OCI-LY7 (cell line): ENCODE measurements around the gene DDX10. TPM values are rescaled to one million over a fixed set of nuclear protein-coding genes. Genes with fewer than 3 reads are reported as not detected.

Experiments
- BruUV-seq: library from RNA; stranded (reverse); fragments of 400-500 nt; replicated peaks from 2 replicates; lab custom pipeline; 2021; lab: Mats Ljungman, UMichigan
- CTCF ChIA-PET: fragments of 300-600 bp; sonication (Branson Sonifier 250); formaldehyde crosslinking; loops from one replicate; lab custom pipeline; 2022; ENCODE audit warnings: antibody characterized with exemption; ENCODE audit not compliant: unreplicated experiment; lab: Charles Lee
- POLR2A ChIA-PET: fragments of 300-600 bp; sonication (Branson Sonifier 250); formaldehyde crosslinking; loops from one replicate; lab custom pipeline; 2022; ENCODE audit warnings: antibody characterized with exemption; lab: Charles Lee
- DNase-seq: peaks from one replicate; pipeline ENCODE4 v3.0.0-alpha.2; 2015; ENCODE audit warnings: low spot score
- H2AFZ ChIP-seq: fragments of 200-600 bp; sonication (generic), shearing (Covaris generic); 2 replicates; pipeline ENCODE4 v1.6.1; 2014; ENCODE audit warnings: mild to moderate bottlenecking, antibody characterized with exemption, low read length, moderate library complexity
- H3K27ac ChIP-seq: fragments of 200-600 bp; sonication (generic); 2 replicates; pipeline ENCODE4 v1.5.1; 2014; ENCODE audit warnings: mixed run types, low read depth, mild to moderate bottlenecking, moderate library complexity, low read length, inconsistent platforms; ENCODE audit not compliant: poor library complexity, severe bottlenecking
- H3K36me3 ChIP-seq: fragments of 200-600 bp; sonication (generic); 2 replicates; pipeline ENCODE4 v1.6.1; 2014; ENCODE audit warnings: mild to moderate bottlenecking, antibody characterized with exemption, low read length, moderate library complexity, mixed read lengths; ENCODE audit not compliant: insufficient read depth
- H3K4me1 ChIP-seq: fragments of 200-600 bp; sonication (generic); 2 replicates; pipeline ENCODE4 v1.5.1; 2014; ENCODE audit warnings: mild to moderate bottlenecking, low read length; ENCODE audit not compliant: insufficient read depth, poor library complexity, severe bottlenecking
- H3K4me2 ChIP-seq: fragments of 200-600 bp; sonication (generic); 2 replicates; pipeline ENCODE4 v1.6.1; 2014; ENCODE audit warnings: mild to moderate bottlenecking, low read length
- H3K4me3 ChIP-seq: fragments of 200-600 bp; sonication (generic); 2 replicates; pipeline ENCODE4 v1.5.1; 2014; ENCODE audit warnings: mild to moderate bottlenecking, low read depth, low read length; ENCODE audit not compliant: poor library complexity, severe bottlenecking
- H3K79me2 ChIP-seq: fragments of 200-600 bp; sonication (generic); 2 replicates; pipeline ENCODE4 v1.6.1; 2016; ENCODE audit warnings: low read depth, mild to moderate bottlenecking, low read length, moderate library complexity, mixed read lengths; ENCODE audit not compliant: insufficient read depth
- H3K9me2 ChIP-seq: fragments of 200-600 bp; sonication (generic); 2 replicates; pipeline ENCODE4 v1.6.1; 2016; ENCODE audit warnings: mild to moderate bottlenecking, low read length, mixed read lengths; ENCODE audit not compliant: insufficient read depth
- H3K9me3 ChIP-seq: fragments of 200-600 bp; sonication (generic); 2 replicates; pipeline ENCODE4 v1.6.1; 2014; ENCODE audit warnings: mild to moderate bottlenecking, mixed run types, low read length, mixed read lengths
- H4K20me1 ChIP-seq: fragments of 200-600 bp; sonication (generic); 2 replicates; pipeline ENCODE4 v1.6.1; 2014; ENCODE audit warnings: mild to moderate bottlenecking, antibody characterized with exemption, low read length, moderate library complexity, mixed read lengths; ENCODE audit not compliant: insufficient read depth
- EZH2phosphoT487 ChIP-seq: fragments of 200-600 bp; sonication (generic); IDR thresholded peaks from 2 replicates; pipeline ENCODE4 v1.6.1; 2018; ENCODE audit warnings: low read depth, borderline replicate concordance, mild to moderate bottlenecking, mixed run types, antibody characterized with exemption, low read length, moderate library complexity, mixed read lengths
- intact Hi-C: fragments of 100-400 bp; cut with micrococcal nuclease; formaldehyde crosslinking; loops from one replicate; pipeline ENCODE4 v1.10.0; 2022; ENCODE audit not compliant: unreplicated experiment
- total RNA-seq, 2 experiments: library from RNA; depleted of rRNA in 1 of 2; stranded (reverse); fragments of >200 nt in 1 of 2; shearing (Covaris generic) in 1 of 2; gene quantifications; 2 replicates each; pipeline ENCODE4 v1.2.3, GENCODE V29; 2014 to 2022
- TF ChIP-seq, protein P1 (sequence below): fragments of 200-600 bp; sonication (generic); conservative IDR thresholded peaks from 2 replicates; pipeline ENCODE4 v1.5.1; 2014; ENCODE audit warnings: mild to moderate bottlenecking, antibody characterized with exemption, low read length, moderate library complexity, mixed read lengths

The DDX10 gene
- total RNA-seq, 2 experiments from 2014 or later: 46.5 to 48.7 TPM

DNA sequence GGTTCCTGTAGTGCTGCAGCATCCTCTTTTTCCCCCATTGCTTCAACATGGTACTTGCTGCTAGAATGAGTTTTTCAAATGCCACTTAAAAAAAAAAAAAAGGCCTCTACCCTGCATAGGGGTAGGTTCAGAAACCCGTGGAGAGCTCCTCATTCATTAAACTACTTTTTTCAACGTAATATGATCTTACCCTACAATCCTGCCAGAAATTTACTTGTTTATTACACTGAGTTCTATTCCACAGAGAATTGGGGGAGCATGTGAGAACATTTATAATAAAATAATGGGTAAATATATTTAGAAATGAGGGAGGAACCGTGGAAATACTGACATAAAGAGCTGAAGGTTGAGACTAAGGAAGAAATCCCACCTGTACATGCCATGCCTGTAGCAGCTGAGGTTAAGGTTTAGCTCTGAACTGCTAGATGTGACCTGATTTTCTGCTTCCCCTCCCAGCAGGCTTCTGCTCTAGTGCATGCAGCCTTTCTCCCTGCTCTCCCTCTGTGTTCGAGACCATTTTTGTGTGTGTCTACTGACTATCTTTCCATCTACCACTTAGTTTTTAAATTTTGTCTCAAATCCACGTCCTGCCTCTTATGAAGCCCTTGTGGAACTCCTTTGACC is 225.7 kb downstream of the DDX10 start:
- H2AFZ ChIP-seq: no peak overlapping the region
- H3K27ac ChIP-seq: no peak overlapping the region
- DNase-seq: no peak
- no peak overlapping the region for H3K4me3 ChIP-seq
- H3K9me2 ChIP-seq: no peaks in the 10 kb centered on the region
- H3K4me2 ChIP-seq: no peak overlapping the region
- no peaks in the 10 kb centered on the region for H3K79me2 ChIP-seq
- ChIA-PET POLR2A (interaction anchor here (0.5 to 0.7 kb wide), 3 partner anchors 27 to 1087 kb away, joined by 3 to 4 read pairs (median 3); no protein-coding TSS in a partner anchor), CTCF (no interaction called here)
- no peaks in the 10 kb centered on the region for H4K20me1 ChIP-seq
- no TSS peak for BruUV-seq
- intact Hi-C loops: no loop called here
- H3K4me1 ChIP-seq: no peaks in the 10 kb centered on the region
- TF ChIP-seq EZH2phosphoT487: no peak
- TF ChIP-seq, protein P1, sequence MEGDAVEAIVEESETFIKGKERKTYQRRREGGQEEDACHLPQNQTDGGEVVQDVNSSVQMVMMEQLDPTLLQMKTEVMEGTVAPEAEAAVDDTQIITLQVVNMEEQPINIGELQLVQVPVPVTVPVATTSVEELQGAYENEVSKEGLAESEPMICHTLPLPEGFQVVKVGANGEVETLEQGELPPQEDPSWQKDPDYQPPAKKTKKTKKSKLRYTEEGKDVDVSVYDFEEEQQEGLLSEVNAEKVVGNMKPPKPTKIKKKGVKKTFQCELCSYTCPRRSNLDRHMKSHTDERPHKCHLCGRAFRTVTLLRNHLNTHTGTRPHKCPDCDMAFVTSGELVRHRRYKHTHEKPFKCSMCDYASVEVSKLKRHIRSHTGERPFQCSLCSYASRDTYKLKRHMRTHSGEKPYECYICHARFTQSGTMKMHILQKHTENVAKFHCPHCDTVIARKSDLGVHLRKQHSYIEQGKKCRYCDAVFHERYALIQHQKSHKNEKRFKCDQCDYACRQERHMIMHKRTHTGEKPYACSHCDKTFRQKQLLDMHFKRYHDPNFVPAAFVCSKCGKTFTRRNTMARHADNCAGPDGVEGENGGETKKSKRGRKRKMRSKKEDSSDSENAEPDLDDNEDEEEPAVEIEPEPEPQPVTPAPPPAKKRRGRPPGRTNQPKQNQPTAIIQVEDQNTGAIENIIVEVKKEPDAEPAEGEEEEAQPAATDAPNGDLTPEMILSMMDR: no peak
- H3K36me3 ChIP-seq: no peaks in the 10 kb centered on the region
- H3K9me3 ChIP-seq: no peaks in the 10 kb centered on the region

DNA sequence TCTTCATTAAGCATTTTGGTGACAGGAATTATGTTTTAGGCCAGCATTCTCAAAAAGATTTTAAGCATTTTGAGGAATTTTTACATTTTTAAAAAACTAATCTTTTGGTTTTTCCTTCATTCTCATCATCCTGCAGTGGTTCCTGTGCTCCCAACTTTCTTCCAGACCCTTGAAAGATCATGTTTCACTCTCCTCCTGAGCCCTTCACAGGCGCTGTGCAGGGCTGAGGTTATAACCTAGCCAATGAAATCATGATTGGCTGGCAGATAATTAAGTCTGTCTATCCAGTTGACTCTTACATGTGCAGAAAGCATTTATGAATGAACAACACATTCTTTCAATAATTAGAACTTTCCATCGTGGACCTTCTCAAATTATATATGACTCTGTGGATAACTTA is 226.3 kb downstream of the DDX10 start:
- POLR2A ChIA-PET: no interaction called here
- intact Hi-C loops: no loop called here
- no peaks in the 10 kb centered on the region for H3K36me3 ChIP-seq
- H3K9me2 ChIP-seq: no peaks in the 10 kb centered on the region
- H3K4me1 ChIP-seq: no peaks in the 10 kb centered on the region
- CTCF ChIA-PET: no interaction called here
- no peaks in the 10 kb centered on the region for H3K79me2 ChIP-seq
- no peak for DNase-seq
- no peak overlapping the region for H2AFZ ChIP-seq
- H3K4me2 ChIP-seq: no peak overlapping the region
- H3K9me3 ChIP-seq: no peaks in the 10 kb centered on the region
- H3K27ac ChIP-seq: no peak overlapping the region
- H3K4me3 ChIP-seq: no peak overlapping the region
- TF ChIP-seq EZH2phosphoT487: no peak
- TF ChIP-seq, protein P1: no peak
- H4K20me1 ChIP-seq: no peaks in the 10 kb centered on the region
- no TSS peak for BruUV-seq

DNA sequence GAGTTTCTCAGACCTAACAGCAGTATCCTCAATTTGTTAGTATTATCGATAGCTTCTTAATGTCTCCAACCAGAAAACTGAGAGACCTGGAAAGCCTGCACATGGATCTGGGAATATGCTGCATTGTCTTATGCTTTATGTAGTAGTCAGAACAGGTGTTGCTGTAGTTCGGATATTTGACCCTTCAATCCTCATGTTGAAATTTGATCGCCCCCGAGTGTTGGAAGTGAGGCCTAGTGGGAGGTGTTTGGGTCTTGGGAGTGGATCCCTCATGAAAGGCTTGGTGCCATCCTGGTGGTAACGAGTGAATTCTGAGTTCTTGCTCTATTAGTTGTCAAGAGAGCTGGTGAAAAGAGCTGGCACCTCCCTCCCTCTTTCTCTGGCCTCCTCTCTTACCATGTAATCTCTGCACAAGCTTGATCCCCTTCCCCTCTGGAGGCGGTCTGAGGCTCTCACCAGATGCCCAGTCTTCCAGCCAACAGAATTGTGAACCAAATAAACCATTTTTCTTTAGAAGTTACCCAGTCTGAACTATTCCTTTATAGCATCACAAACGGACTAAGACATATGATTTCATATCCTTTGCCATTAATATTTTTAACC is 227.1 kb downstream of the DDX10 start:
- H4K20me1 ChIP-seq: no peaks in the 10 kb centered on the region
- intact Hi-C loops: no loop called here
- no peaks in the 10 kb centered on the region for H3K79me2 ChIP-seq
- no peak for DNase-seq
- TF ChIP-seq, protein P1: no peak
- no peak overlapping the region for H3K4me3 ChIP-seq
- no peak overlapping the region for H3K4me2 ChIP-seq
- H3K4me1 ChIP-seq: no peaks in the 10 kb centered on the region
- H2AFZ ChIP-seq: no peak overlapping the region
- H3K9me3 ChIP-seq: no peaks in the 10 kb centered on the region
- ChIA-PET POLR2A (interaction anchor here (0.5 kb wide), 1 partner anchor 23 kb away, joined by 3 read pairs; no protein-coding TSS in a partner anchor), CTCF (no interaction called here)
- no peak overlapping the region for H3K27ac ChIP-seq
- H3K36me3 ChIP-seq: no peaks in the 10 kb centered on the region
- no peaks in the 10 kb centered on the region for H3K9me2 ChIP-seq
- BruUV-seq: no TSS peak
